Ectodermal cell (in vitro differentiated cells): ENCODE data around the gene SRPK2.

Source experiments
- H3K27ac ChIP-seq: 2 replicates; pipeline ENCODE4 v1.7.0; 2013; ENCODE audit warnings: mild to moderate bottlenecking, low read depth, low read length; ENCODE audit not compliant: insufficient read depth, poor library complexity, severe bottlenecking
- H3K27me3 ChIP-seq: 2 replicates; pipeline ENCODE4 v1.7.0; 2013; ENCODE audit warnings: mild to moderate bottlenecking, low read length; ENCODE audit not compliant: insufficient read depth, control insufficient read depth, poor library complexity, severe bottlenecking
- H3K36me3 ChIP-seq: one replicate; pipeline ENCODE4 v1.7.0; 2013; ENCODE audit warnings: low read length; ENCODE audit not compliant: control insufficient read depth, insufficient read depth
- H3K4me1 ChIP-seq: one replicate; pipeline ENCODE4 v1.7.0; 2013; ENCODE audit warnings: low read length; ENCODE audit not compliant: control insufficient read depth, insufficient read depth
- H3K4me3 ChIP-seq: 2 replicates; pipeline ENCODE4 v1.7.0; 2013; ENCODE audit warnings: low read depth, low read length, control low read depth; ENCODE audit not compliant: insufficient read depth
- H3K9me3 ChIP-seq: 2 replicates; pipeline ENCODE4 v1.7.0; 2013; ENCODE audit warnings: mild to moderate bottlenecking, low read length, moderate library complexity; ENCODE audit not compliant: control insufficient read depth
- WGBS, 2 experiments: methylation state at CpG; one replicate each; pipeline ENCODE4 v1.1.7; 2013; ENCODE audit warnings: missing lambda C conversion rate in 2 of 2; 5-methylcytosine and 5-hydroxymethylcytosine counted together

SRPK2 gene

GRCh38 chr7:105157278-105157677, 231.4 kb downstream of the SRPK2 start:
- no peaks in the 10 kb centered on the region for H3K27me3 ChIP-seq
- H3K27ac ChIP-seq = no peak overlapping the region
- WGBS, 2 experiments = 99% methylated on average over 3 of the region's 3 CpGs
- no peaks in the 10 kb centered on the region for H3K36me3 ChIP-seq
- H3K9me3 ChIP-seq = no peaks in the 10 kb centered on the region
- no peaks in the 10 kb centered on the region for H3K4me1 ChIP-seq
- H3K4me3 ChIP-seq = no peak overlapping the region

DNA sequence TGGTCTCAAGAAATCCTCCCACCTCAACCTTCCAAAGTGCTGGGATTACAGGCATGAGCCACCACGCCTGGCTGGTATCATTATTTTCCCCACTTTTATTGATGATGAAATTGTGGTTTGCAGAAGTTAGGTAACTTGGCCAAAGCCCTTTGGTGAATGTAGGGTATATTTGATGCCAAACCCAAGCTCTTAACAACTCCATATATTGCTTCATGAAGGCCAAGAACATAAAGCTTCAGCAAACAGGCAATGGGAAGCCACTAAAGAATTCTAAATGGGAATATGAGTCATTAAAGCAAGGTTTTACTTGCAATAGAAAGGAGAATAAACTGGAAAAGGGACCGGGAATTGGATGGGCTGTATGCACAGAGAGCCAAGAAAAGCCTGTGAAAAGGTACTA, 232.0 kb downstream of the SRPK2 start:
- WGBS, 2 experiments = 96 to 100% methylated on average over 1 to 2 of the region's 2 CpGs
- Histone ChIP-seq H3K9me3 (no peaks in the 10 kb centered on the region), H3K27me3 (no peaks in the 10 kb centered on the region), H3K4me3 (no peak overlapping the region), H3K4me1 (no peaks in the 10 kb centered on the region), H3K36me3 (no peaks in the 10 kb centered on the region), H3K27ac (no peak overlapping the region)

DNA sequence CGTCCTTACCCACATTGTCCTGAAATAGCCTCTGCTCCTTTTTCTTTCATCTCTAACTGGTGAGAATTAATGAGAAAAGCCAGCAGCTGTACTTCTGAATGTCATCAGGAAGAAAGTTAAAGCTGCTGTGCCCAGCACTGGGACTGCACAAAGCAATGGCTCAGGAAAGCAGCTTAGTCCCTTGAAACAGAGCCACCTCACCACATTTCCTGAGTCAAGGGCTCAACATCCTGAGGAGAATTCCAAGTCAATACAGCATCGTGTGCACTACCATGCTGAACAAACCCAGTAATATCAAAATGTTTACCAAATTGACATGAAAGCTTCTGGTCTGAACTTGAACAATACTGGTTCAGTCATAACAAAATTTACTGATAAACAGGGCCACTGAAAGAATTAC, 234.6 kb downstream of the SRPK2 start:
- Histone ChIP-seq H3K9me3 (no peaks in the 10 kb centered on the region), H3K27me3 (no peaks in the 10 kb centered on the region), H3K27ac (no peak overlapping the region), H3K4me1 (no peaks in the 10 kb centered on the region), H3K36me3 (no peaks in the 10 kb centered on the region), H3K4me3 (no peak overlapping the region)
- WGBS, 2 experiments = 85 to 98% methylated on average over 2 of the region's 2 CpGs

DNA sequence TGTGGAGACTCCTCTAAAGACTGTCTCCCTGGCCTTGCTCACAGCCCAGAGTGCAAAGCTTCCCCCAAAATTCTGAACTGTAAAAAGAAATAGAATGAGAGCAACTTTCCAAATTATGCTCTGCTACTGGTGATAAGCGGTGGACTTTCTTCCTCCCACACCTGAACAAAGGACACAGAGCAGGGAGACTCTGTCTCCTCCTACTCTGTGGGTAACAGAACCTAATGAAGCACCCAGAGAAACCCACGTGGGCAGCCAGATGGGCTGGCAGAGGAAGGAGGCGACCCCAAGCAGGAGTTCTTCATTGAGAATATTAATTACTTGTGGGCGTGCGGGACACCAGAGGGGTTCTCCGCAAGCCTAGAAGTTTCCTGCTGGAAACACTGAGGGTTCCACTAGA, 235.2 kb downstream of the SRPK2 start:
- Histone ChIP-seq H3K4me1 (no peaks in the 10 kb centered on the region), H3K4me3 (no peak overlapping the region), H3K9me3 (no peaks in the 10 kb centered on the region), H3K27ac (no peak overlapping the region), H3K36me3 (no peaks in the 10 kb centered on the region), H3K27me3 (no peaks in the 10 kb centered on the region)
- WGBS, 2 experiments = 93 to 96% methylated on average over 6 of the region's 6 CpGs

DNA sequence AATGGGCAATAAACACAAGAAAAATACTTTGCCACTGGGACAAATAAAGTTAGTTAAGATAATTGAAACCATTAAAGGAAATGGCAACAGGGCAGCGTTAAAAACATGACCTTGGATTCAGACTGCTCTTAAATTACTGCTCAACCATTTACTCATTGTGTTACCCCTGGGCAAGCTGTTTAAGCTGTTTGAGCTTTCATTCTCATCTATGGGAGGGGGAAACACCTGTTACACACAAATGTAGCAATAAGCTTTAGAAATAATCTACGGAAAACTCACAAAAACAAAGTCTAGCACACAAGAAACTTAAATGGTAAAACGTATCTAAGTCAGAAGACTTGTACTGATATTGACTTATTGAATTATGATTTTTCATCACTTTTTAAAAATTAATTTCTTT, 237.6 kb downstream of the SRPK2 start:
- H3K27ac ChIP-seq = no peak overlapping the region
- 98 to 100% methylated on average over 2 to 3 of the region's 3 CpGs for WGBS, 2 experiments
- H3K9me3 ChIP-seq = no peaks in the 10 kb centered on the region
- H3K4me1 ChIP-seq = no peaks in the 10 kb centered on the region
- no peak overlapping the region for H3K4me3 ChIP-seq
- H3K27me3 ChIP-seq = no peaks in the 10 kb centered on the region
- no peaks in the 10 kb centered on the region for H3K36me3 ChIP-seq

DNA sequence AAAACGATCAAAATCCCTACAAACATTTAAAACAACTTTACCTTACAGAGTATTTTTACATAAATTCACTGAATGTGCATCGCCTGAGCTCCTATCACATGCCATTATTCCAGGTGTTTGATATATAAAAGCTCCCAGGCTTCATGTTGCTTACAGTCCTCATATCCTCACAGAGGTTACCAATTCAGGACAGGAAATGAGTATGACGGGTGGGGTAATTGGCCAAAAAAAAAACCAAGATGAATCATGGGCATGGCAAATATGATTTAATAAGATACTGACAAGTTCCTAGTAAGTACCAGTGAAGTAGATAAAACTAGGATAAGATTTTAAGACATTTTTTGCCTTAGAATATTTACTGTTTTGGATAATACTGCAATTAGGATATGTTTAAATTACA, 238.9 kb downstream of the SRPK2 start:
- no peaks in the 10 kb centered on the region for H3K4me1 ChIP-seq
- 92 to 94% methylated on average over 3 of the region's 3 CpGs for WGBS, 2 experiments
- no peaks in the 10 kb centered on the region for H3K9me3 ChIP-seq
- no peak overlapping the region for H3K27ac ChIP-seq
- no peaks in the 10 kb centered on the region for H3K27me3 ChIP-seq
- H3K4me3 ChIP-seq = no peak overlapping the region
- no peaks in the 10 kb centered on the region for H3K36me3 ChIP-seq

- peaks cover 9% of the 10 kb centered on the region for H3K36me3 ChIP-seq
- H3K4me3 ChIP-seq = no peak overlapping the region
- H3K9me3 ChIP-seq = no peaks in the 10 kb centered on the region
- no peaks in the 10 kb centered on the region for H3K4me1 ChIP-seq
- H3K27ac ChIP-seq = no peak overlapping the region
- WGBS, 2 experiments = 58% methylated on average over 6 of the region's 6 CpGs
- no peaks in the 10 kb centered on the region for H3K27me3 ChIP-seq
Observed at GRCh38 chr7:105141068-105141467, 247.7 kb downstream of the SRPK2 start.

GRCh38 chr7:105139381-105139780, 249.3 kb downstream of the SRPK2 start:
- no peaks in the 10 kb centered on the region for H3K9me3 ChIP-seq
- no peaks in the 10 kb centered on the region for H3K27me3 ChIP-seq
- no peaks in the 10 kb centered on the region for H3K4me1 ChIP-seq
- H3K36me3 ChIP-seq = peaks cover 9% of the 10 kb centered on the region
- H3K4me3 ChIP-seq = no peak overlapping the region
- no peak overlapping the region for H3K27ac ChIP-seq

DNA sequence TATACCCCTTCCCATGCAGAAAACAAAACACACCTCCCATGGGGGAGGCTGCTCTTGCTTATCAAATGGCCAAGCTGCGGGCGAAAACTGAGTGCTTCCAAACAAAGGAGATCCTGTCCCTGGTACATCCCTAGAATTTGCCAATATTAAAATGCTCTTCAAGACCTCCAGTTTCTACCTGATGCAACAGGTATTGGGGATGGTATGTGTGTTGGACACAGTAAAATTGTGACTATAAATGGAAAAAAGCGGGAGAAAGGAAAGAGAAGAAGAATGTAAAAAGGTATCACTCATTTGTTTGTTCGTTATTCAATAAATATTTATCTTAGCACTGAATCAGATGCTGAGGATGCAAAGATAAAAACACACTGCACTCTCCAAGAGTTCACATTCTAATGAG, 250.8 kb downstream of the SRPK2 start:
- no peaks in the 10 kb centered on the region for H3K27me3 ChIP-seq
- no peaks in the 10 kb centered on the region for H3K9me3 ChIP-seq
- no peak overlapping the region for H3K4me3 ChIP-seq
- 96 to 99% methylated on average over 3 to 4 of the region's 4 CpGs for WGBS, 2 experiments
- no peak overlapping the region for H3K27ac ChIP-seq
- no peaks in the 10 kb centered on the region for H3K4me1 ChIP-seq
- peaks cover 9% of the 10 kb centered on the region for H3K36me3 ChIP-seq

- Histone ChIP-seq H3K4me1 (peaks cover 7% of the 10 kb centered on the region), H3K27me3 (no peaks in the 10 kb centered on the region), H3K36me3 (peaks cover 5% of the 10 kb centered on the region), H3K27ac (no peak overlapping the region), H3K4me3 (no peak overlapping the region), H3K9me3 (no peaks in the 10 kb centered on the region)
- WGBS, 2 experiments = 85 to 95% methylated on average over 3 of the region's 3 CpGs
Observed at GRCh38 chr7:105136221-105136620, 252.5 kb downstream of the SRPK2 start.

- H3K36me3 ChIP-seq = peaks cover 3% of the 10 kb centered on the region
- no peaks in the 10 kb centered on the region for H3K27me3 ChIP-seq
- H3K4me3 ChIP-seq = no peak overlapping the region
- no peak overlapping the region for H3K27ac ChIP-seq
- 92 to 95% methylated on average over 9 of the region's 9 CpGs for WGBS, 2 experiments
- peaks cover 9% of the 10 kb centered on the region for H3K4me1 ChIP-seq
- no peaks in the 10 kb centered on the region for H3K9me3 ChIP-seq
Observed at GRCh38 chr7:105133986-105134655, 254.6 kb downstream of the SRPK2 start.
